GM19351 (cell line): ENCODE data around the gene PHB1.

Source experiments
- ATAC-seq: cut with Tn5 transposase; IDR thresholded peaks from one replicate; pipeline ENCODE4 v1.9.1; 2021; ENCODE audit warnings: mild to moderate bottlenecking, moderate library complexity; ENCODE audit not compliant: unreplicated experiment

The PHB1 gene

DNA sequence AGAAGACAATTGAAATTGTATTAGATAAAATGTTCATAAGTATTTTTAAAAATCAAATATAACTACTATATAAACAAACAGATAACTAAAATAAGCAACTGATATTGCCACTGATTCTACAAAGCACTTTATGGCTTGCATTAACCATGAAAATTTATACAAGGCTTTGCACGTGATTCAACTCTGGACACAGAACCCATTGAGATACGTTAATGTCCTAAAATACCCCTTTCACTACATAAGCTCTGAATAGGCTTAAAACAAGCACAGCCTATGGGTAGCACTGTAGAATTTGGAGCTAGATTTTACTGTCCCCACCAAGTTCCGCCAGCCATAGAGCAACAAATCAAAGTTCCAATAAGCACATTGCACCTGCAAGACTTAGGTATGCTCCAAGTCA is 57.2 kb downstream of the PHB1 start:
- no peak for ATAC-seq

DNA sequence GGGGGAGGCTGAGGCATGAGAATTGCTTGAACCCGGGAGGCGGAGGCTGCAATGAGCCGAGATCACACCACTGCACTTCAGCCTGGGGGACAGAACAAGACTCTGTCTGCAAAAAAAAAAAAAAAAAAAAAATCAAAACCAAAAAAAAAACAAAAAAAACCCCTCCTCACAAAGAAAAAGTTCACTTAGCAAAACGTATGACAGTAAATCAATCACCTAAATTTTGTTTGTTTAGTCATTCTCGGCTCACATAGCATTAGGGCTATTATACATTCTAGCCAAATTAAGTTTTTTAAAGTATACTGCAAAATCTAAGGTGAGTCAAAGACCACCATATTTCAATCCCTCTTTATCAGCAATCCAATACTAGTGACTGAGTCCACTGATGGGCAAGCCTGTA is 58.4 kb downstream of the PHB1 start:
- no peak for ATAC-seq
